GM12878 (cell line): ENCODE data around the gene ANK3. TPM values are rescaled to one million over a fixed set of nuclear protein-coding genes. Genes with fewer than 3 reads are reported as not detected.

Experiments
- ATAC-seq: fragments of 200-7000 bp; cut with Tn5 transposase; 3 replicates; pipeline ENCODE4 v1.9.1; 2020; ENCODE audit warnings: mild to moderate bottlenecking, moderate library complexity
- BruUV-seq: library from RNA; stranded (reverse); fragments of 400-500 nt; replicated peaks from 2 replicates; lab custom pipeline; 2021; lab: Mats Ljungman, UMichigan
- CTCF ChIA-PET: fragments of 300-600 bp; sonication (Branson Sonifier 250); formaldehyde crosslinking; extraction: SDS; loops from one replicate; lab custom pipeline; 2021; ENCODE audit warnings: inconsistent platforms; lab: Yijun Ruan, JAX
- POLR2A ChIA-PET: fragments of 350-600 bp; formaldehyde crosslinking; extraction: SDS; loops from one replicate; lab custom pipeline; 2021; ENCODE audit warnings: inconsistent platforms; lab: Charles Lee
- RAD21 ChIA-PET: fragments of 300-600 bp; sonication (Branson Sonifier 250); formaldehyde crosslinking; loops from one replicate; lab custom pipeline; 2023; ENCODE audit warnings: antibody characterized with exemption; ENCODE audit not compliant: unreplicated experiment; lab: Charles Lee
- SMC1A ChIA-PET: fragments of 300-600 bp; sonication (Branson Sonifier 250); formaldehyde crosslinking; loops from one replicate; lab custom pipeline; 2023; ENCODE audit not compliant: unreplicated experiment, uncharacterized antibody; lab: Charles Lee
- DNase-seq: peaks from one replicate; pipeline ENCODE4 v3.0.0-alpha.2; 2011; ENCODE audit warnings: low read depth, low spot score
- FAIRE-seq: peaks from 3 replicates; lab custom pipeline; 2011; peaks lifted over from hg19 to GRCh38; lab: Jason Lieb, UNC
- H2AFZ ChIP-seq: 2 replicates; pipeline ENCODE4 v1.6.0; 2011; ENCODE audit warnings: low read depth, low read length, control low read depth; ENCODE audit not compliant: control insufficient read depth
- H3K27ac ChIP-seq: 2 replicates; pipeline ENCODE4 v1.5.1; 2011; ENCODE audit warnings: control low read depth; ENCODE audit not compliant: control insufficient read depth, insufficient read depth
- H3K27me3 ChIP-seq, 2 experiments: replicated peaks in 1 of 2; 2 replicates each; pipeline versions ENCODE4 v1.6.0 to v1.6.1; 2011; ENCODE audit warnings: low read length in 1 of 2; ENCODE audit not compliant: control insufficient read depth in 2 of 2, insufficient read depth in 2 of 2
- H3K36me3 ChIP-seq, 2 experiments: 2 replicates each; pipeline ENCODE4 v1.5.1; 2011; ENCODE audit warnings: low read length in 1 of 2; ENCODE audit not compliant: control insufficient read depth in 2 of 2, insufficient read depth in 2 of 2
- H3K4me1 ChIP-seq: 2 replicates; pipeline ENCODE4 v1.6.1; 2011; ENCODE audit warnings: mild to moderate bottlenecking, low read length, moderate library complexity, mixed read lengths; ENCODE audit not compliant: control insufficient read depth, insufficient read depth
- H3K4me2 ChIP-seq: 2 replicates; pipeline ENCODE4 v1.6.0; 2011; ENCODE audit warnings: control low read depth; ENCODE audit not compliant: control insufficient read depth, insufficient read depth
- H3K4me3 ChIP-seq: fragments of 200-600 bp; sonication (generic); 2 replicates; pipeline ENCODE4 v1.5.1; 2016
- H3K79me2 ChIP-seq: 2 replicates; pipeline ENCODE4 v1.6.0; 2011; ENCODE audit warnings: low read length; ENCODE audit not compliant: control insufficient read depth, insufficient read depth
- H3K9ac ChIP-seq: 2 replicates; pipeline ENCODE4 v1.8.0; 2011; ENCODE audit warnings: low read length, control low read depth, mixed read lengths; ENCODE audit not compliant: control insufficient read depth, insufficient read depth
- H3K9me3 ChIP-seq: replicated peaks from 3 replicates; pipeline ENCODE4 v1.5.1; 2011; ENCODE audit warnings: mild to moderate bottlenecking, low read length; ENCODE audit not compliant: control insufficient read depth, insufficient read depth
- H4K20me1 ChIP-seq: 2 replicates; pipeline ENCODE4 v1.6.0; 2011; ENCODE audit not compliant: control insufficient read depth, insufficient read depth
- BCL11A ChIP-seq: IDR thresholded peaks from 2 replicates; pipeline ENCODE4 v1.6.1; 2011; ENCODE audit warnings: low read depth, low read length
- CHD4 ChIP-seq: fragments of 200-600 bp; sonication (generic); IDR thresholded peaks from 2 replicates; pipeline ENCODE4 v1.6.1; 2016; ENCODE audit warnings: mild to moderate bottlenecking
- DPF2 ChIP-seq: fragments of 450-650 bp; IDR thresholded peaks from 2 replicates; pipeline ENCODE4 v1.6.1; 2017; ENCODE audit warnings: mild to moderate bottlenecking
- E4F1 ChIP-seq: fragments of 450-650 bp; IDR thresholded peaks from 2 replicates; pipeline ENCODE4 v1.6.1; 2018; ENCODE audit warnings: borderline replicate concordance, mild to moderate bottlenecking; ENCODE audit not compliant: partially characterized antibody
- HSF1 ChIP-seq: fragments of 150-350 bp; IDR thresholded peaks from 2 replicates; pipeline ENCODE4 v1.6.1; 2014; ENCODE audit warnings: mild to moderate bottlenecking, low read depth, low read length
- NFIC ChIP-seq: IDR thresholded peaks from 2 replicates; pipeline ENCODE4 v1.6.1; 2012; ENCODE audit warnings: low read depth, mild to moderate bottlenecking, inconsistent platforms, low read length, moderate library complexity
- RBBP5 ChIP-seq: fragments of 200-600 bp; sonication (generic); conservative IDR thresholded peaks from 2 replicates; pipeline ENCODE4 v1.6.1; 2016
- ZBTB11 ChIP-seq: fragments of 450-650 bp; formaldehyde crosslinking; IDR thresholded peaks from 2 replicates; pipeline ENCODE4 v1.5.0; 2022; ENCODE audit warnings: mild to moderate bottlenecking, missing genetic modification characterization
- ZNF622 ChIP-seq: fragments of 450-650 bp; IDR thresholded peaks from 2 replicates; pipeline ENCODE4 v1.6.1; 2017; ENCODE audit warnings: mild to moderate bottlenecking, inconsistent platforms
- WGBS: methylation state at CpG from one replicate; pipeline ENCODE4 v1.1.6; 2016; ENCODE audit warnings: low lambda C conversion rate; ENCODE audit not compliant: insufficient replicate concordance, insufficient coverage; ENCODE audit errors: missing lambda C conversion rate; 5-methylcytosine and 5-hydroxymethylcytosine counted together
- in situ Hi-C: fragments of 300-500 bp; cut with MboI; formaldehyde crosslinking; loops from 9 replicates; pipeline ENCODE4 v1.14.3; 2018; ENCODE audit warnings: mixed read lengths
- intact Hi-C: fragments of 100-400 bp; cut with micrococcal nuclease; formaldehyde crosslinking; loops from one replicate; pipeline ENCODE4 v1.14.2; 2022; ENCODE audit not compliant: unreplicated experiment
- polyA plus RNA-seq, 11 experiments: library from polyadenylated mRNA; depleted of rRNA in 4 of 11; unstranded in 6 of 11; stranded (reverse) in 5 of 11; fragments of >200 nt; fragmentation: Nextera tagmentation in 4 of 11; fragmentation: Illumina TruSeq in 1 of 11; extraction: Ambion mirVana in 4 of 11; extraction: Trizol in 1 of 11; gene quantifications; 1 replicate in 1 of 11; 2 replicates in 10 of 11; pipeline versions ENCODE4 v1.2.1 to v1.2.3, GENCODE V29; 2011 to 2016; ENCODE audit warnings: inconsistent platforms in 2 of 11, missing spikeins in 2 of 11, low read depth in 1 of 11
- total RNA-seq, 4 experiments: library from RNA; depleted of rRNA in 3 of 4; stranded (reverse); fragments of >200 nt in 3 of 4; fragmentation: Illumina TruSeq in 1 of 4; extraction: Trizol in 1 of 4; gene quantifications; 2 replicates each; pipeline versions ENCODE4 v1.2.1 to v1.2.3, GENCODE V29; 2013 to 2021

Gene ANK3
- total and polyA plus RNA-seq, 10 of the 15 experiments (the other 5 are each of a cell fraction or from before 2014, with no cell fraction given), result 0.06 to 0.82 (median 0.20) TPM; not detected in 2

GRCh38 chr10:60205741-60206140, 183.9 kb downstream of the ANK3 start:
- H3K79me2 ChIP-seq, result no peaks in the 10 kb centered on the region
- in situ Hi-C loops (loop anchor here (10.0 kb wide), 2 partner anchors 229 to 581 kb away; no protein-coding TSS in a partner anchor), intact Hi-C loops (loop anchor here (2.0 to 5.0 kb wide), 2 partner anchors 441 to 1423 kb away; no protein-coding TSS in a partner anchor)
- ATAC-seq (no peak), FAIRE-seq (no peak), DNase-seq (no peak)
- ChIA-PET SMC1A (interaction anchor here (0.7 to 2.5 kb wide), 5 partner anchors 32 to 228 kb away, joined by 3 to 9 read pairs (median 5); no protein-coding TSS in a partner anchor), POLR2A (no interaction called here), CTCF (interaction anchor here (1.1 to 6.6 kb wide), 6 partner anchors 16 to 130 kb away, joined by 3 to 47 read pairs (median 16); no protein-coding TSS in a partner anchor), RAD21 (interaction anchor here (0.8 to 1.4 kb wide), 2 partner anchors 105 to 228 kb away, joined by 3 read pairs; no protein-coding TSS in a partner anchor)
- no peak overlapping the region for H3K9ac ChIP-seq
- no peaks in the 10 kb centered on the region for H4K20me1 ChIP-seq
- H3K27ac ChIP-seq, result no peak overlapping the region
- H3K9me3 ChIP-seq, result no peaks in the 10 kb centered on the region
- WGBS, result 37% methylated on average over 3 of the region's 3 CpGs
- no peaks in the 10 kb centered on the region for H3K4me1 ChIP-seq
- no peak overlapping the region for H3K4me3 ChIP-seq
- BruUV-seq, result no TSS peak
- H3K4me2 ChIP-seq, result no peak overlapping the region
- TF ChIP-seq ZNF622, result no peak
- TF ChIP-seq RBBP5, result no peak
- no peak for TF ChIP-seq BCL11A
- no peak for TF ChIP-seq CHD4
- TF ChIP-seq DPF2, result no peak
- TF ChIP-seq ZBTB11, result no peak
- TF ChIP-seq NFIC, result no peak
- no peak for TF ChIP-seq E4F1
- no peak for TF ChIP-seq HSF1
- no peaks in the 10 kb centered on the region for H3K36me3 ChIP-seq
- peaks cover 0 to 3% of the 10 kb centered on the region in 2 experiments; a peak in 1 of 4 replicates for H3K27me3 ChIP-seq
- no peak overlapping the region for H2AFZ ChIP-seq
